HG03571 (cell line): Measurements from ENCODE around the gene MYLK3.
A peak's percentile ranks its signal among the peaks of the same experiment; 100 is the strongest.
"Not testable (repeated sequence)": the region's sequence is repeated elsewhere in the genome, so short reads cannot be mapped to it uniquely, and the experiment has no call there.

ENCODE experiments used
- ATAC-seq: cut with Tn5 transposase; IDR thresholded peaks from one replicate; pipeline ENCODE4 v1.9.1; 2021; ENCODE audit not compliant: unreplicated experiment

Gene MYLK3

GRCh38 chr16:46747777-46748651 is at the start of gene MYLK3:
Gene MYLK3 (minus strand): TSS chr16:46748344. CDS start chr16:46748193, 151 bp downstream.
- no peak for ATAC-seq

GRCh38 chr16:46797501-46797900 is 49.4 kb upstream of the MYLK3 start:
- ATAC-seq, result no peak

- no peak for ATAC-seq
Measured at GRCh38 chr16:46796764-46797269, 48.7 kb upstream of the MYLK3 start.

GRCh38 chr16:46793841-46794240 is 45.7 kb upstream of the MYLK3 start:
- no peak for ATAC-seq

GRCh38 chr16:46790599-46791270 is 42.6 kb upstream of the MYLK3 start:
- ATAC-seq, result no peak

- peak; percentile 72 for ATAC-seq
Measured at GRCh38 chr16:46789499-46790414, 41.6 kb upstream of the MYLK3 start.

- no peak for ATAC-seq
Measured at GRCh38 chr16:46788891-46789474, 40.8 kb upstream of the MYLK3 start.

- no peak for ATAC-seq
Measured at GRCh38 chr16:46787909-46788308, 39.8 kb upstream of the MYLK3 start.

- ATAC-seq, result no peak
Measured at GRCh38 chr16:46785076-46785845, 37.1 kb upstream of the MYLK3 start.

- not testable (repeated sequence) for ATAC-seq
Measured at GRCh38 chr16:46784569-46784968, 36.4 kb upstream of the MYLK3 start.

- ATAC-seq, result no peak
Measured at GRCh38 chr16:46783800-46784199, 35.7 kb upstream of the MYLK3 start.

GRCh38 chr16:46782320-46782719 is 34.2 kb upstream of the MYLK3 start:
- no peak for ATAC-seq

GRCh38 chr16:46777804-46778203 is 29.7 kb upstream of the MYLK3 start:
- no peak for ATAC-seq

GRCh38 chr16:46775214-46775613 is 27.1 kb upstream of the MYLK3 start:
- no peak for ATAC-seq

GRCh38 chr16:46774743-46775177 is 26.6 kb upstream of the MYLK3 start:
- ATAC-seq, result no peak

GRCh38 chr16:46772463-46772862 is 24.3 kb upstream of the MYLK3 start:
- ATAC-seq, result no peak

- ATAC-seq, result no peak
Measured at GRCh38 chr16:46768809-46769208, 20.7 kb upstream of the MYLK3 start.

- no peak for ATAC-seq
Measured at GRCh38 chr16:46765050-46765449, 16.9 kb upstream of the MYLK3 start.

GRCh38 chr16:46763147-46763546 is 15.0 kb upstream of the MYLK3 start:
- ATAC-seq, result no peak

- ATAC-seq, result no peak
Measured at GRCh38 chr16:46762583-46762982, 14.4 kb upstream of the MYLK3 start.
